Loucy (cell line): Measurements from ENCODE around the gene CRNKL1.

Source experiments
- H2AFZ ChIP-seq: fragments of 200-600 bp; sonication (generic); 2 replicates; pipeline ENCODE4 v1.6.0; 2016; ENCODE audit warnings: antibody characterized with exemption, mild to moderate bottlenecking, low read length, moderate library complexity
- H3F3A ChIP-seq: fragments of 200-600 bp; 2 replicates; pipeline ENCODE4 v1.6.0; 2016; ENCODE audit warnings: antibody characterized with exemption, low read depth, mild to moderate bottlenecking
- H3K27me3 ChIP-seq: fragments of 200-600 bp; sonication (generic); 2 replicates; pipeline ENCODE4 v1.6.1; 2014; ENCODE audit warnings: low read length, mild to moderate bottlenecking; ENCODE audit not compliant: insufficient read depth, poor library complexity, severe bottlenecking
- H3K36me3 ChIP-seq: fragments of 200-600 bp; sonication (generic); 2 replicates; pipeline ENCODE4 v1.6.1; 2016; ENCODE audit warnings: low read length; ENCODE audit not compliant: insufficient read depth
- H3K4me1 ChIP-seq: fragments of 200-600 bp; sonication (generic); 2 replicates; pipeline ENCODE4 v1.5.1; 2014; ENCODE audit warnings: low read length, mild to moderate bottlenecking; ENCODE audit not compliant: insufficient read depth, poor library complexity, severe bottlenecking
- H3K4me2 ChIP-seq: fragments of 200-600 bp; sonication (generic); 2 replicates; pipeline ENCODE4 v1.6.0; 2014; ENCODE audit warnings: antibody characterized with exemption, low read length, low read depth, mild to moderate bottlenecking; ENCODE audit not compliant: poor library complexity, severe bottlenecking
- H3K4me3 ChIP-seq: fragments of 200-600 bp; sonication (generic); 2 replicates; pipeline ENCODE4 v1.5.1; 2014; ENCODE audit warnings: low read length, mild to moderate bottlenecking, mixed read lengths; ENCODE audit not compliant: poor library complexity, severe bottlenecking
- H3K79me2 ChIP-seq: fragments of 200-600 bp; sonication (generic); 2 replicates; pipeline ENCODE4 v1.6.1; 2014; ENCODE audit warnings: low read length; ENCODE audit not compliant: insufficient read depth
- H3K9ac ChIP-seq: fragments of 200-600 bp; sonication (generic); 2 replicates; pipeline ENCODE4 v1.6.0; 2014; ENCODE audit warnings: mild to moderate bottlenecking, low read depth, low read length, moderate library complexity; ENCODE audit not compliant: poor library complexity, severe bottlenecking
- H3K9me2 ChIP-seq: fragments of 200-600 bp; sonication (generic); replicated peaks from 2 replicates; pipeline ENCODE4 v1.6.1; 2016; ENCODE audit warnings: low read depth, low read length, mixed read lengths
- H3K9me3 ChIP-seq: fragments of 200-600 bp; sonication (generic); 2 replicates; pipeline ENCODE4 v1.6.1; 2014; ENCODE audit warnings: mild to moderate bottlenecking, antibody characterized with exemption, low read length, low read depth; ENCODE audit not compliant: insufficient read depth
- H4K20me1 ChIP-seq: fragments of 200-600 bp; sonication (generic); 2 replicates; pipeline ENCODE4 v1.6.0; 2014; ENCODE audit warnings: antibody characterized with exemption, low read length, mild to moderate bottlenecking; ENCODE audit not compliant: insufficient read depth, poor library complexity, severe bottlenecking
- EZH2phosphoT487 ChIP-seq: fragments of 200-600 bp; IDR thresholded peaks from 2 replicates; pipeline ENCODE4 v1.6.1; 2018; ENCODE audit warnings: antibody characterized with exemption, mild to moderate bottlenecking, moderate library complexity, borderline replicate concordance
- TF ChIP-seq, protein P1 (sequence below): fragments of 200-600 bp; sonication (generic); conservative IDR thresholded peaks from 2 replicates; pipeline ENCODE4 v1.5.1; 2014; ENCODE audit warnings: mild to moderate bottlenecking, antibody characterized with exemption, low read length

CRNKL1 gene

DNA sequence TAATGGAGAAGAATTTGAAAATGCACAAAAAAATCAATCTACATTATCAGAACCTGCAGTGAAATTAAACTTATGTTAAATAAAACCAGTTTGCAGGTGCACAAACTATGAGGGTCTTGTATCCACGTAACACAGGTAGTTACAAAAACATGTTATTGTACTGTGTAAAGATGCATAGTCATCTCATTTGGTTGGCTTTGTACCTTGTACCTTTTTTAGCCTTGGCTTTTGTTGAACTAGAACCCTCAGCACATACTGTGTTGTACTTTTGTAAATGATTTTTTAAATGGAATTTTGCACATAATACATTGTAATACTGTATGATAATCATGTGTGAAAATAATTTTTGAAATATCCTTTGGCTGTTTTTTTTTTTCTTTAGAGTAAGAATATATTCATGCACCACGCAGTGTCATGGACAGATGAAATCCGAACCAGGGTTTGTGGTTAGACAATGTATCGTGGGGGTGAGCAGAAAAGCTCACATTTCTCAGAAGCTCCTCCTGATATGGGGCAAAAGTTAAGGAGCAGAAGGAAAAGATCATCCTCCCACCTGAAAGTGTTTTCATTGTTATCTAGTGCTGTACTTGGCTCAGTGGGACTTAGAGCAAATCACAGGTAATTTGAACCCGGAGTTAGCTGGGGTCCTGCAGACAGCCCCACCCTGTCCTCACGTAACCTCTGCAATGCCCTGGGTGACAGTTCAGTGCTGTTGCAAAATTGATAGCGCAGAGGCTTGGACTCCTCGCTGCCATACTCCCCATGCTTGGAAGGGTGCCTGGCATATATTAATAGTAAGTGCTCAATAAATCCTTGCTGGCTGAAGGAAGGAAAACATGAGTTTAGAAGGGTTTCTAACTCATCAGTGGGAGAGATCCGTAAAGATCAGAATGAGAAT is 49.9 kb downstream of the CRNKL1 start:
- H4K20me1 ChIP-seq = no peaks in the 10 kb centered on the region
- no peaks in the 10 kb centered on the region for H3K36me3 ChIP-seq
- no peaks in the 10 kb centered on the region for H3F3A ChIP-seq
- no peak overlapping the region for H3K4me2 ChIP-seq
- H3K79me2 ChIP-seq = no peaks in the 10 kb centered on the region
- H3K4me1 ChIP-seq = no peaks in the 10 kb centered on the region
- H3K27me3 ChIP-seq = no peaks in the 10 kb centered on the region
- no peak for TF ChIP-seq EZH2phosphoT487
- H3K9ac ChIP-seq = no peak overlapping the region
- no peaks in the 10 kb centered on the region for H3K9me2 ChIP-seq
- no peak overlapping the region for H3K4me3 ChIP-seq
- H3K9me3 ChIP-seq = no peaks in the 10 kb centered on the region
- no peak overlapping the region for H2AFZ ChIP-seq

DNA sequence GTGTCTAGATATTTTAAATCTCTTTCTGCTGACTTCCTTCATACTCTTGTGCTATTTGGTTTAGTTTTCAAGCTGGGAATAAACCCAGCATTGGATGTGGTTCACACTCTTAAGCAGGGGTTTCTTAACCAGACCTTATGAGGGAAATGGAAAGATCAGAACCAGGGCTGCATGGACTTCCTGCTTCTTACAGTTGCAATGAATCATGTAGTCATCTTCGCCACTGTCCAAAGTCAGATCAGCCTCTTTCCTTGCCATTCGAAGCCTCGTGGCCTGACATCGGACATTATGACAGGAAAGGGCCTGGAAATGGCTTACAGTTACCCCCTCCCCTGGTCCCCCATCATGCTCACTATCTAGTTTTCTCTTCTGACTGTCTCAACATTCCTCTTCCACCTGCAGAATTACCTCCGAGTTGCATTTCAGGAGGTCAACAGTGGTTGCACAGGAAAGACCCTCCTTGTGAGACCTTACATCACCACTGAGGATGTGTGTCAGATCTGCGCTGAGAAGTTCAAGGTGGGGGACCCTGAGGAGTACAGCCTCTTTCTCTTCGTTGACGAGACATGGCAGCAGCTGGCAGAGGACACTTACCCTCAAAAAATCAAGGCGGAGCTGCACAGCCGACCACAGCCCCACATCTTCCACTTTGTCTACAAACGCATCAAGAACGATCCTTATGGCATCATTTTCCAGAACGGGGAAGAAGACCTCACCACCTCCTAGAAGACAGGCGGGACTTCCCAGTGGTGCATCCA is 51.9 kb downstream of the CRNKL1 start:
- TF ChIP-seq, protein P1, sequence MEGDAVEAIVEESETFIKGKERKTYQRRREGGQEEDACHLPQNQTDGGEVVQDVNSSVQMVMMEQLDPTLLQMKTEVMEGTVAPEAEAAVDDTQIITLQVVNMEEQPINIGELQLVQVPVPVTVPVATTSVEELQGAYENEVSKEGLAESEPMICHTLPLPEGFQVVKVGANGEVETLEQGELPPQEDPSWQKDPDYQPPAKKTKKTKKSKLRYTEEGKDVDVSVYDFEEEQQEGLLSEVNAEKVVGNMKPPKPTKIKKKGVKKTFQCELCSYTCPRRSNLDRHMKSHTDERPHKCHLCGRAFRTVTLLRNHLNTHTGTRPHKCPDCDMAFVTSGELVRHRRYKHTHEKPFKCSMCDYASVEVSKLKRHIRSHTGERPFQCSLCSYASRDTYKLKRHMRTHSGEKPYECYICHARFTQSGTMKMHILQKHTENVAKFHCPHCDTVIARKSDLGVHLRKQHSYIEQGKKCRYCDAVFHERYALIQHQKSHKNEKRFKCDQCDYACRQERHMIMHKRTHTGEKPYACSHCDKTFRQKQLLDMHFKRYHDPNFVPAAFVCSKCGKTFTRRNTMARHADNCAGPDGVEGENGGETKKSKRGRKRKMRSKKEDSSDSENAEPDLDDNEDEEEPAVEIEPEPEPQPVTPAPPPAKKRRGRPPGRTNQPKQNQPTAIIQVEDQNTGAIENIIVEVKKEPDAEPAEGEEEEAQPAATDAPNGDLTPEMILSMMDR = no peak
- no peak for TF ChIP-seq EZH2phosphoT487
- no peaks in the 10 kb centered on the region for H3K36me3 ChIP-seq

DNA sequence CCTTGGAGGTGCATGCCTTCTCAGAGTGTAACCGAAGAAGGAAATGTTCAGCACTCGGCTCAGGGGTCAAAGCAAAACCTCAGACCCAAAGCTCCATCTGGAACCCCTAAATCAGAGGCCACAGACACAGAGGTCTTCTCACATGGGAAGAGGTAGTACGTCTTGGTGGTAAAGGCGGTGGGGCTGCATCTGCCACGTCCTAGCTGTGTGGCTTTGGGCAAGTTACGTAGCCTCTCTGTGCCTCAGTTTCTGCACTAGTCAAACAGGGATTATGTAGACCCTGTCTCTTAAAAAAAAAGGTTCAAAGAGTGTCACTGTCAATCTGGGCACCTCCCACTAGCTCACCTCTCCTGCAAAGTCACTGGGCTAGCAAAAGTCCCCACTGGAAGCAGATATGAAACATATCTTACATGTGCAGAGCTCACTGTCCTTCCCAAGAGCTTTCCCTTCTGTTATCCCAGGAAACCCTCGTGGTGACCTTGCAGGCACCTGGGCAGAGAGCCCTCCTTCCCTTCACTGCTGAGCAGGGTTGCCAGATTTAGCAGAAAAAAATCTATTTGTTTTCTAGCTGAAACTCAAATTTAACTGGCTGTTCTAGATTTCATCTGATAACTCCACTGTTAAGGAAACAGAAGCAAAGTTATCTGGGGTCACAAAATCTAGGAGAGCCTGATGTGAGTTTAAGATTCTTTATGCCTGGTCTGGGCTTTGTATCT is 53.1 kb downstream of the CRNKL1 start:
- Histone ChIP-seq H3K36me3 (no peaks in the 10 kb centered on the region), H3K9me2 (no peaks in the 10 kb centered on the region), H3K79me2 (no peaks in the 10 kb centered on the region), H3K4me2 (no peak overlapping the region), H3F3A (no peaks in the 10 kb centered on the region), H3K9me3 (no peaks in the 10 kb centered on the region), H3K4me3 (no peak overlapping the region), H2AFZ (no peak overlapping the region), H3K27me3 (no peaks in the 10 kb centered on the region), H3K4me1 (no peaks in the 10 kb centered on the region), H3K9ac (no peak overlapping the region), H4K20me1 (no peaks in the 10 kb centered on the region)
- TF ChIP-seq EZH2phosphoT487 = no peak
- TF ChIP-seq, protein P1 = no peak

More for the DNA sequence above, 51.9 kb downstream of the CRNKL1 start:
- Histone ChIP-seq H3K4me2 (no peak overlapping the region), H3K9ac (no peak overlapping the region), H3K27me3 (no peaks in the 10 kb centered on the region), H3K4me3 (no peak overlapping the region), H3K9me2 (no peaks in the 10 kb centered on the region), H4K20me1 (no peaks in the 10 kb centered on the region), H3F3A (no peaks in the 10 kb centered on the region), H2AFZ (peak overlapping the region; percentile 45; the same call in 1 of the 2 replicates), H3K79me2 (no peaks in the 10 kb centered on the region), H3K4me1 (no peaks in the 10 kb centered on the region), H3K9me3 (no peaks in the 10 kb centered on the region)
